Upper lobe of left lung (tissue), 6 donors: Measurements from ENCODE around the gene USP28. TPM values are rescaled to one million over a fixed set of nuclear protein-coding genes. Genes with fewer than 3 reads are reported as not detected.

Source experiments
- ATAC-seq, 2 donors: fragments of 200-7000 bp; cut with Tn5 transposase; one replicate each; pipeline ENCODE4 v1.9.1; 2022; ENCODE audit warnings: mild to moderate bottlenecking in 2 of 2, moderate library complexity in 2 of 2; ENCODE audit not compliant: low FRiP score in 2 of 2
- DNase-seq, 2 donors: peaks; one replicate each; pipeline ENCODE4 v3.0.0-alpha.2; 2019 to 2020
- H3K27ac ChIP-seq, 4 donors: fragments of 200-600 bp; sonication (generic); one replicate each; pipeline ENCODE4 v1.5.1; 2016 to 2019
- H3K27me3 ChIP-seq, 4 donors: fragments of 200-600 bp; sonication (generic); one replicate each; pipeline ENCODE4 v1.5.1; 2017 to 2019
- H3K36me3 ChIP-seq, 4 donors: fragments of 200-600 bp; sonication (generic); one replicate each; pipeline ENCODE4 v1.5.1; 2016 to 2019
- H3K4me1 ChIP-seq, 4 donors: fragments of 200-600 bp; sonication (generic); one replicate each; pipeline ENCODE4 v1.5.1; 2018 to 2019
- H3K4me3 ChIP-seq, 4 donors: fragments of 200-600 bp; sonication (generic); one replicate each; pipeline ENCODE4 v1.5.1; 2017 to 2019; ENCODE audit warnings: mild to moderate bottlenecking in 2 of 4, moderate library complexity in 1 of 4
- H3K9me3 ChIP-seq, 4 donors: fragments of 200-600 bp; sonication (generic); one replicate each; pipeline ENCODE4 v1.5.1; 2018 to 2019
- CTCF ChIP-seq, 6 experiments: fragments of 450-650 bp in 4 of 6; fragments of 200-600 bp in 2 of 6; sonication (generic) in 2 of 6; IDR thresholded peaks; one replicate each; pipeline ENCODE4 v1.5.1; 2016 to 2019; ENCODE audit warnings: antibody characterized with exemption in 6 of 6
- EP300 ChIP-seq, 4 donors: sonication (generic); formaldehyde crosslinking; IDR thresholded peaks; one replicate each; pipeline ENCODE4 v1.5.1; 2017; ENCODE audit warnings: antibody characterized with exemption in 4 of 4, control low read depth in 2 of 4
- POLR2A ChIP-seq, 4 donors: fragments of 450-650 bp; IDR thresholded peaks; one replicate each; pipeline ENCODE4 v1.5.1; 2016 to 2017; ENCODE audit warnings: antibody characterized with exemption in 4 of 4, mild to moderate bottlenecking in 2 of 4
- POLR2AphosphoS5 ChIP-seq, 2 donors: sonication (generic); formaldehyde crosslinking; IDR thresholded peaks; one replicate each; pipeline ENCODE4 v1.5.1; 2017; ENCODE audit warnings: antibody characterized with exemption in 2 of 2
- WGBS, 2 donors: methylation state at CpG; one replicate each; pipeline ENCODE4 v1.1.5; 2017 to 2018; 5-methylcytosine and 5-hydroxymethylcytosine counted together
- total RNA-seq, 6 donors: library from RNA; depleted of rRNA in 4 of 6; stranded (reverse); fragments of >200 nt in 4 of 6; gene quantifications; one replicate each; pipeline versions ENCODE4 v1.1.0 to v1.2.1, GENCODE V29; 2016 to 2021
- donor health status: DM: no; HTN: no; CAD: no; lungs with moderate emphysema.
- donor health status: DM: no; HTN: yes; CAD: no; lungs with severe emphysema.

The USP28 gene
- total RNA-seq, 6 donors from 2014 or later: 16.1 to 50.8 (median 18.8) TPM

- ATAC-seq (no peak), DNase-seq (no peak)
- H3K36me3 ChIP-seq: peaks cover 0 to 36% (median 8%) of the 10 kb centered on the region in 4 donors
- 90% methylated on average over 2 of the region's 2 CpGs for WGBS, 2 donors
- H3K4me3 ChIP-seq: no peak overlapping the region
- no peaks in the 10 kb centered on the region for H3K9me3 ChIP-seq
- no peaks in the 10 kb centered on the region for H3K27me3 ChIP-seq
- H3K27ac ChIP-seq: no peak overlapping the region
- TF ChIP-seq POLR2A (IDR thresholded peaks at IDR 0.05) (no peak), CTCF (IDR thresholded peaks at IDR 0.05) (no peak), POLR2AphosphoS5 (IDR thresholded peaks at IDR 0.05) (no peak), EP300 (IDR thresholded peaks at IDR 0.05) (no peak)
- H3K4me1 ChIP-seq: no peaks in the 10 kb centered on the region
Observed at GRCh38 chr11:113829751-113830150, 45.6 kb downstream of the USP28 start.

GRCh38 chr11:113828191-113828590 is 47.2 kb downstream of the USP28 start:
- DNase-seq: no peak

GRCh38 chr11:113827477-113827876 is 47.9 kb downstream of the USP28 start:
- ATAC-seq: no peak

More at GRCh38 chr11:113828191-113828590, 47.2 kb downstream of the USP28 start:
- ATAC-seq: no peak
- Histone ChIP-seq H3K27me3 (no peaks in the 10 kb centered on the region), H3K9me3 (no peaks in the 10 kb centered on the region), H3K27ac (no peak overlapping the region), H3K4me1 (no peaks in the 10 kb centered on the region), H3K4me3 (no peak overlapping the region), H3K36me3 (peaks cover 0 to 41% (median 10%) of the 10 kb centered on the region in 4 donors)
- TF ChIP-seq POLR2A (IDR thresholded peaks at IDR 0.05) (no peak), EP300 (IDR thresholded peaks at IDR 0.05) (no peak)
- 92 to 96% methylated on average over 1 of the region's 1 CpG for WGBS, 2 donors

GRCh38 chr11:113818426-113818825 is 56.9 kb downstream of the USP28 start:
- Histone ChIP-seq H3K36me3 (peaks cover 0 to 50% (median 30%) of the 10 kb centered on the region in 4 donors), H3K4me1 (no peaks in the 10 kb centered on the region), H3K4me3 (no peak overlapping the region), H3K9me3 (no peaks in the 10 kb centered on the region), H3K27me3 (no peaks in the 10 kb centered on the region), H3K27ac (no peak overlapping the region)
- no peak for DNase-seq
- TF ChIP-seq POLR2AphosphoS5 (IDR thresholded peaks at IDR 0.05) (no peak), POLR2A (IDR thresholded peaks at IDR 0.05) (no peak), EP300 (IDR thresholded peaks at IDR 0.05) (no peak), CTCF (IDR thresholded peaks at IDR 0.05) (no peak)
- ATAC-seq: no peak
- 97 to 100% methylated on average over 3 of the region's 3 CpGs for WGBS, 2 donors

More at GRCh38 chr11:113827477-113827876, 47.9 kb downstream of the USP28 start:
- 95 to 99% methylated on average over 3 of the region's 3 CpGs for WGBS, 2 donors
- H3K27me3 ChIP-seq: no peaks in the 10 kb centered on the region
- H3K4me1 ChIP-seq: no peaks in the 10 kb centered on the region
- H3K9me3 ChIP-seq: no peaks in the 10 kb centered on the region
- no peak overlapping the region for H3K4me3 ChIP-seq
- no peak for DNase-seq
- TF ChIP-seq POLR2A (IDR thresholded peaks at IDR 0.05) (no peak), EP300 (IDR thresholded peaks at IDR 0.05) (no peak), POLR2AphosphoS5 (IDR thresholded peaks at IDR 0.05) (no peak), CTCF (IDR thresholded peaks at IDR 0.05) (no peak)
- no peak overlapping the region for H3K27ac ChIP-seq
- H3K36me3 ChIP-seq: peaks cover 0 to 47% (median 16%) of the 10 kb centered on the region in 4 donors

GRCh38 chr11:113817626-113818025 is 57.7 kb downstream of the USP28 start:
- TF ChIP-seq POLR2AphosphoS5 (IDR thresholded peaks at IDR 0.05): no peak
- no peak for TF ChIP-seq EP300 (IDR thresholded peaks at IDR 0.05)
- no peak for TF ChIP-seq POLR2A (IDR thresholded peaks at IDR 0.05)
- TF ChIP-seq CTCF (IDR thresholded peaks at IDR 0.05): no peak
- Histone ChIP-seq H3K4me3 (no peak overlapping the region), H3K36me3 (peaks cover 0 to 45% (median 24%) of the 10 kb centered on the region in 4 donors), H3K27me3 (no peaks in the 10 kb centered on the region), H3K9me3 (no peaks in the 10 kb centered on the region), H3K4me1 (no peaks in the 10 kb centered on the region), H3K27ac (no peak overlapping the region)
- DNase-seq (no peak), ATAC-seq (no peak)
- 96% methylated on average over 6 of the region's 6 CpGs for WGBS, 2 donors
